GM21390 (cell line): Measurements from ENCODE around the gene FIBCD1.

Experiments used
- ATAC-seq: cut with Tn5 transposase; IDR thresholded peaks from one replicate; pipeline ENCODE4 v1.9.1; 2021; ENCODE audit not compliant: unreplicated experiment

The FIBCD1 gene

DNA sequence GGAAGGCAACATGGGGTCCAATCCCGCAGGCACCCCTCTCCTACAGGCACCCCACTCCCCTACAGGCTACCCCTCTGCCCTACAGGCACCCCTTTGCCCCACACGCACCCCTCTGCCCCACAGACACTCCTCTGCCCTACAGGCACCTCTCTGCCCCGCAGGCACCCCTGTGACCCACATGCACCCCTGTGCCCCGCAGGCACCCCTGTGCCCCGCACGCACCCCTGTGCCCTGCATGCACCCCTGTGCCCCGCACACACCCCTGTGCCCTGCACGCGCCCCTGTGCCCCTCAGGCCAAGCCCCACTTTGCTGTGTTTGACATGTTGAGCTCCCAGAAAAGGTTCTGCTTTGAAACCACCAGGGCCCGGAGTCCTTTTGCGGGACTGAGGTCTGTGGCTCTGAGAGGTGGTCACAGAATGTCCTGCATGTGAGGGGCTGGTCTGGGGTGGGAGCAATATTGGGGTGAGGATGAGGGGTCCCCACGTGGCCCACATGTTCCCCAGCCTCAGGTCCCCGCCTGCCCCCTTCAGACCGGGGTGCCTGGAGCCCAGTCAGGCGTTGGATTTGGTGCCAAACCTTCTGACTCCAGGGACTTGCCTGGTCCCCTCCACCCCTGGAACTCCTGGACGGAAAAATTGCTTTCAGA lies 41.8 kb downstream of the FIBCD1 start:
- no peak for ATAC-seq

DNA sequence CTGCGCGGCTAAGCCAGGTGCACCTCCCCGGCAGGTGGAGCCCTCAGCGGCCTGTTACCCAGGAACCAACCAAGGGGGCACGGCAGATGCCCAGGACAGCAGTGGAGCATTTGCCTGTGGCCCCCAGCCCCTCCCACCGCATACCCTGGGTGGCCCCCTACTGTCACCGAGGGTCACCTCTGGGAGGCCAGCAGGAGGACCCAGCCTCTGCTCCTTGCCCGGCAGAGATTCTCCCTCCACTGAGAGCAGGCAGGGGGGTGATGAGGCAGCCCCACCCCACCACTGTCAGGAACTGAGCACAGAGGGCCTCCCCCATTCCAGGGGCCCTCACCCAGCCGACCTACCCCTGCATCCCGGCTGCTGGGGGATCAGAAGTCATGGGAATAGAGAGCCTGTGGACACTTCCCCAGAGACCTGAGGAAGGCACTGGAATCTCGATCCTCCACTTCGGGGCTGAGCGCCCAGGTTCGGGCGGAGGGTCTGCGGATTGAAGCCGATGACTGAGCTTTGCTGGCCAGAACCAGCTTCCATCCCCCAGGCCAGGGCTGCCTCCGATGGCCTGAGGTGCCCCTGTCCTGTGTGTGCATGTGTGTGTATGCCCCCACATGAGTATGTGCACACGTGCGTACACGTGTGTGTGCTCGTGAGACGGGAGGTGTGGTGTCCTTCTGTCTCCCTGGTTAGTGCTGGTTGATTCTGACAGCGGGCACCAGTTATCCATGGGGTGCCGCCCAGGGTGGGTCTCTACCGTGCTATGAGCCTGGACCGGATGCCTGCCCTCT lies 42.6 kb downstream of the FIBCD1 start, which contains the start of gene QRFP:
Gene QRFP (minus strand): TSS at position 580 of the 782 bp plus-strand sequence. CDS start 2,974 bp downstream, outside the sequence.
- no peak for ATAC-seq

DNA sequence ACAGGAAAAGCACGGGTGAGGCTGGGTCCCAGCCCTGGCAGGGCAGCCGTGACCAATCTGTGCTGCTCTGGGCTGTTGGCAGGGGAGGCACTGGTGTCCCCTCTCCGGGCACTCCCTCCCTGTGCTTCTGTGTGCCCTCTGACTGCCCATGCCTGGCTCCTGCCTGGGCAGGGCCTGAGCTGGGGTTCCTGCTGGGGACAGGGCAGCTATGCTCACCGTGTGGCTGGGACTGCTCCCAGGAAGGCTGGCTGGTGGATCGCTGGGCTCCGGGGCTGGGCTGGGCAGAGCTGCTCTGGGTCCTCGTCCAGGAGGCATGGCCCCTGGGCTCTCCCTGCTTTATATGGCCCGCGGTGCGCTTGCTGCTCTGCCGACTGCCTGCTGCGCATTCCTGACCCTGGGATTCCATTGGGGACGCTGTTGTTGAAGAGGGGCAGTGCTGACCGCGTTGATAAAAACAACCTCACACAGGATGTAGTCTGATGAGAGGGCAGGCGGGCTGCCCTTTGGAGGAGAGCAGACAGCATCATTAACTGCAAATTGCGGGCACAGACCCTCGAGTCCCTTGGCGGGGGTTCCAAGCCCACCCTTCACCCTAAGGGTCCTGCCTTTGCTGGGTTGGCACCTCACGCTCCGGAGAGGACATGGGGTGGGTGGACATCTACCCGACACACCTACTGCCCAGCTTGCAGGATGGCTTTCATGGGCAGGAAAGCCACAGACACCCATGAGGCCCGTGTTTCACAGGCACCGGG lies 43.4 kb downstream of the FIBCD1 start:
- ATAC-seq = no peak

DNA sequence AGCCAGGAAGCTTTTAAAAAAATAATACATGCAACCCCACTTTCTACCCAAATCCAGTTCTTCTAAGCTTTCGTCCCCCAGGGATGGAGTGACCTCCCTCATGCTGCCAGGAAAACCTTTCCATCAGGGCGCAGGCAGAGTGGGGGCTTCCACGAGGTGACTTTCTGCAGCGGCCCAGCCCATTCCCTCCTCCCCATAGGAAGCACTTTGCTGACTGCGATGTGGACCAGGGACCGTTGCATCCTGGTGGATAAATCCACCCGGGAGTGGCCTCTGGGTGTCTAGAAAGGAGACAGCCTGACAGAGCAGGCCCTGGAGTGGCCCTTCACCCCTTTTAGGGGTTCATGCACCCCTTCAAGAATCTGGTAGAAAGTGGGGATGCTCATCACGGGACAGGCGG lies 44.0 kb downstream of the FIBCD1 start:
- no peak for ATAC-seq

DNA sequence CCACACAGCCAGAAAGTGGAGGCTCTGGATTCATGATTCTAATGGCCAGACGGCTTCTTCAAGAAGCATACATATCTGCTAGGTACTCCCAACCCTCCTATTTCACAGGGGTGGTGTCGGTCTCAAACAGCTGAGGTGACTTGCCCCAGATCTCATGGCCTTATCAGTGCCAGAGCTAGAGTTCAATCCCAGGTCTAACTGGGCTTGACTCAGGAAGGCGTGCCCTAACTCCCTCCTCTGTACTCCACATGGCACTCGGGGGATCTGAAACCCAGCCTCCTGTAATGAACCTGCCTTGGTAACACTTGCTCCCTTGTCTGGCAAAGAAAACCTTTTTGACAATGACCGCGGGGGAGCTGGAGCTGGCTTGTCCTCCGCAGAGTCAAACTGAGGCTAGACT lies 44.5 kb downstream of the FIBCD1 start:
- no peak for ATAC-seq

DNA sequence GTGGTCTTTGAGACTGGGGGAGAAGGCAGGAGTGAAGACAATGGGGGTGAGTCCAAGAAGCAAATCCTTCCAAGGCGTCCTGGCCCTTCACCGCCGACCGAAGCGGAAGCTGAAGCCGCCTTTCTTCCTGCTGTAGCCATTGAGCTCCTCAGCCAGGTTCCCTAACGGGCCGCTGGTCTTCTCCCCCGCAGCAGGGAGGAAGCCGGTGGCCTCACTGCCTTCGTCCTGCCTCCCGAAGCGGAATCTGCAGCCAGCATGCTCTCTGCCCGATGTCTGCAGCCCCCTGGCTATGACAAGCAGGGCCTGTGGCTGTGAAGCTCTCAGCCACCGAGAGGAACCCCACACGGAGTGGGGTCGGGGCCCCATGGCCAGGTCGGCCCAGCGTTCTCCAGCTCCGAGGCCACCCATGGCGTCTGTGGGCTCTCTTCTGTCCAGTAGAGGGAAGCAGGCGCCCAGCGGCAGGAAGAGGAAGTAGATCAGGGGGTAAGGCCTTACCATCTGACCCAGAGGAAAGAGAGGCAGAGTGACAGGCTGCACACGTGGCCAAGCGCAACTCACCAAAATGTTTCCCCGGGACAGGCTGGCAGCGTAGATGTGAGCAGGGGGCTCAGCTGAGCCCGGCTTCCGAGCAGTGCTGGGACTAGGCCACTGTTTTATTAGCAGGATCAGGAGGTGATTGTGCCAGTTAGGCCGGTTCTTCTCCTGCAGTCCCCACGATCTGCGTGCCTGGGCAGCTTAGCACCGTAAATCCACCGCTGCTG lies 45.5 kb downstream of the FIBCD1 start:
- ATAC-seq = no peak

DNA sequence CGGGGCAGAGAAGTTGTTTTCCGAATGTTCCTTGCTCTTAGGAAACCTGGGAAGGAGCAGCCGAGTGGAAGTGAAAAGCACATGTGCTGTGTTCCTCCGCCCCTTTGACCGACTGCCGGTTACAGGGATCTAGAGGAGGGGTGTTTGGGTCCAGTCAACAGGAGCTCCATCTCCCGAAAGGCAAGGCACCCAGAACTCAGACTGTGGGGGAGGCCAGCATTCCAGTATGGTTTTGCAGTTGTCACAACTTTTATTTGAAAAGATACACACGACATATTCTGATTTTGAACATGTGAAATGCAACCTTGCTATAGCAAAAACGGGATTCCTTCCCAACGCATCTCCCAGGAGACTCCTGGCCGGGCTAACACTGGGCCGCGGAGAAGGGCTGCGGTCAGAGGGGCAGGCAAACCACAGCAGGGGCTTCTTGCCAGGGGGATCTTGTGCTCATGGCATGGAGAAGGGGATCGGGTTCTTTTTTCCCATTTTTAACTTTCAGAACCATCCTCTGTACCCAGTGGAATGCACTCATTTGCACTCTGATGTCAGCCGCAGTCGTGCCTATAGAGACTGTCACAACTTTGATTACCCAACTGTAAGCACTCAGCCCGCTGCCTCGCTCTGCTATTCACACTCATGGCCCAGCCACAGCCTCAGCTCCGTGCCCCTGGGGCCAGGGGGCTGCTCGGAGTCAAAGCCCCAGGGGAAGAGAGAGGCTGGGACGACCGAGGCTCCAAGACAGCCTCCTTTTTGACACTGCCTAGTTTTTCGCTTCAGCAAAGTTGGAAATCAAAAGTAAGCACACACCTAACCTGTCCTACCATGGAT lies 46.4 kb downstream of the FIBCD1 start:
- no peak for ATAC-seq

DNA sequence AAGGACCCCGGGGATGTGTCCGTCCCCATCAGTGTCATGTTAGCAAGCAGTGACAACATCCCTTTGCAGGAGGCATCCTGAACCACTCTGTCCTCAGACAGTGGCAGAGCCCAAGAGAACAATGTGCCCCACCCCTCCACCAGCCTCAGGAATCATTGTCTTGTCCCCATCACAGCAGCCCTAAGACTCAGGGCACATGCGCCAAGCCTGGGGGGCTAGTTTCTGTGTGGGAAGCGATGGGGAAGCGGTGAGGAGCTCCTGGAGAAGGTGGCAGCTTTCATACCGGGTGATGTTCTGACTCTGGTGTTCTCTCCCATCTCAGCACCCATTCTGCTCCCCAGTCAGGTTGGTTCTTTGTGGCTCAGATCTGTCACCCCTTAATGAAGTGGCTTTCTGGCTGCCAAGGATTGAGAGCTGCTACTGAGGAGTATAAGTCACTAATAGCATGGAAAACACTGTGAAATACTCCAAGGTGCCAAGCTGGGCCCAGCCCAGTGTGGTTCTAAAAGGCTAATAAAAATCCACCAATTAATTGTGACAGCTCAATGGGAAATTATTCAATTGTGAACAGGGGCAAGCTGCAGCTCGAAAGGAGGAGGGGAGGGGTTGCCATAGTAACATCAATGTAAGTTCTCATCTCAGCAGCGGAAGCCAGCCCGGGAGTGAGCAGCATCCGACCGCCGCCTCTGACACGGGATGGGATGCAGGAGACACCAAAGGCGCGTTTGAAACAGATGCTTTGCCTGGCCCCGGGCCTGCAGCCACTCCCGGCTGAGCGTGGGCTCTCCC lies 47.2 kb downstream of the FIBCD1 start:
- ATAC-seq = no peak

DNA sequence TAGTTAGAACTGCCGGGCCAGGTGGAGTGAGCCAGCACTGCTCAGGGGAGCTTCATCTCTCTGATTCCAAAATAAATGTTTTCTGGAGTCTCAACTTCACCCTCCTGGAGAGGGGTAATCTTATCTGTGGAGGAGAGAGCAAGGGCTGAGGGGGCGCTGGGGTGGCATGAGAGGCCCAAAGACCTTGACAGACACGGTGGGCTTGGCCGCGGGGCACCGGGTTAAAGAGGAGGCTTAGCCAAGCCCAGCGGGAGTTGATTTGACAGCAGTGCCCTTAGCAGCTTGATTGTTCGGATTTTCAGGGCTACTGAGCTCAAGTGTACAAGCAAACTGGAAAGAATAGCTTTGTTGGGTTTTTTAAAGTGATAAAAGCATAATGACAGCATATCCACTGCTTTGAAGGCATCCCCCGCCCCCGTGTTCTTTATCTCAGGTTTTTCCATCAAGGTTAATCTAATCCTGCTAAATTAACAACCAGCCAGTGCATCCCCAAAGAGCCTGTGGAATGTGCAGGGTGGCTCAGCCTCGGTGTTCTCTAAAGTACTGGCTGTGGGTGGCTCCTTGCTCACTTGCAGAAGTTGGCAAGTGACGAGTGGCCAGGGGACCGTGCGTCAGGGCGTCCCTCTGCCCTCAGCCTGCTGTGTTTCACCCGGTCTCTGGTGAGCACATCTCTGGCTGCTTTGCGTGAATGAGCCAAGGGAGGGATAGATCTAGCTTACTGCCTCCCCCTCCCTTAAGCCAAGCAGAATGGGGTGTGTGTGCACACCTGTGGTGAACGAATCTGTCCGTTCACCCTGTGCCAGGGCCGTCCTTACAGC lies 48.0 kb downstream of the FIBCD1 start:
- no peak for ATAC-seq

DNA sequence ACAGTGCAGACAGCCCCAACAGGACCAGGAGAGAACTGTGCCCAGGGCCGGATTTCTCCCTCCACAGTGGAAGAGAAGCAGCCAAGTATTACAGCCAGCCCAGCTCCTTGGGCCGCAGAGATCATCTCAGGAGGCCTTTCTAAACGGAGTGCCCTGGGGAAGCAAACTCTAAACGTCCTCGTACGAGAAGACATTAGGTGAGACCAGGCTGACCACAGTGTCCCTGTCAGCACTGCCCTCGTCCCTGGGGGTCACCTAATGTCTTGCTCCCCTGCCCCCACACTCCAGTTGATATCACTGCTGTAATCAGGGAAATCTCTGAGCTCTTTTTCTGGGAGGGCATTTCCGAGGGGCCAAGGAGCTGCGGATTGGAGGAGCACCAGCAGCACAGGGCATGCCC lies 48.9 kb downstream of the FIBCD1 start:
- no peak for ATAC-seq

DNA sequence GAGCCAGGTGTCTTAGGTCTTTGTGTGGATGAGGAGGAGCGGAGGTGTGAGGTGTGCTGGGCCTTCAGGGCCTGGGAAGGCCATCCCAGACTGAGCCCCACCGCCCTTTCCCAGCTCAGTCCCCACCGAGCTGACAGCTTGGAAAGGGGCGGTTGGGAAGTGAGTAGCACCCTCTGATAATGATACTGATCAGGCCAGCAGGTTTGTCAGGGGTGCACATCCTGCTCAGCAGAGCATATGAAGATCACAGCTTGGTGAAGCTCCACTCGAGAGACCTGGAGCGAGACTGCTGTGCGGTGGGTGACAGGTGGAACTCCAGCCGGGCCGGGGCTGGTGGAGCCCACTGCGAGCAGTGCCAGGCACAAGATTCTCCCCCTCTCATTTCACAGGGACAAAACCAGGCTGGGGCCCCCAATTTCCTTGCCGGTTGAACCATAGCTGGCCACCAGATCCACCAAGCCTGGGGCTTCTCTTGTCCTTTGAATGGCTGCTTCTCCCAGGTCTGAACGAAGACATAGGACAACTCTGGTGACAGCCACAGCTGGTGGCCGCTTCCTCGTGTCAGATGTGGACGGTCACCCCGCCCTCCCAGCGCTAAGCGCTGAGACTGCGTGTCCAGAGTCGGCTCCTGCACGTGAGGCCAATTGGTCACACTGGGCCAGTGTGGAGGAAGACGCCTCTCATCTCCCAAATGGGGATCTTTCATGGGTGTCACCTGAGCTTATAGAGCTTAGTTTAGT lies 50.7 kb downstream of the FIBCD1 start:
- ATAC-seq = no peak

DNA sequence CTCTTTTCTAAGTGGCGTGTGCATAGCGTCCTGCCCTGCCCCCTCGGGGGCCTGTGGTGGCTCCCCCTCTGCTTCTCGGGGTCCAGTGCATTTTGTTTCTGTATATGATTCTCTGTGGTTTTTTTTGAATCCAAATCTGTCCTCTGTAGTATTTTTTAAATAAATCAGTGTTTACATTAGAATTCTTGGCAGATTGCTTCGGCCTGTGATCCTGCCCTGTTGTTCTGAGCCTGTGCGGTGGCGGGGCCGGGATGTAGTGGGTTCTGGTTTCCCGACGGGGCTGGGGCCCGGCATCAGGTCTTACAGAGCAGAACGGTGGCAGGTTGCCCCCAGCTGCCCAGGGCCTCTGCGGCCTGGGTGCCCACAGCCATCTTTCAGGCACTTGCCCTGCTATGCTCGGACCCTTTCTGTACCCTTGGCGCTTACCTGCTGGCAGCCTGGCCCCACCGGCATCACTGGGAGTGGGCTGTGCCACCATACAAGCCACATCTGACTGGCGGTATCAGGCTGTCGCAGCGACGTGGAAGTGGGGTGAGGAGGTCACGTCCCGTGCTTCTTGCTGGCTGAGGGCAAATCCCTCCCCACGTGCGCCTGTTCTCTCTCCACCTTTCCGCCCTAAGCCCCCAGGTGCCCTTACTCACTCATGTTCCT lies 51.4 kb downstream of the FIBCD1 start:
- no peak for ATAC-seq

DNA sequence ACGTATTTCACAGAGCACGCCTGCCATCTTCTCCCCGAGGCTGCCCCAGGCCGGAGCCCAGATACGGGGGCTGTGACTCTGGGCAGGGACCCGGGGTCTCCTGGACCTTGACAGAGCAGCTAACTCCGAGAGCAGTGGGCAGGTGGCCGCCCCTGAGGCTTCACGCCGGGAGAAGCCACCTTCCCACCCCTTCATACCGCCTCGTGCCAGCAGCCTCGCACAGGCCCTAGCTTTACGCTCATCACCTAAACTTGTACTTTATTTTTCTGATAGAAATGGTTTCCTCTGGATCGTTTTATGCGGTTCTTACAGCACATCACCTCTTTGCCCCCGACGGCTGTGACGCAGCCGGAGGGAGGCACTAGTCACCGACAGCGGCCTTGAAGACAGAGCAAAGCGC lies 52.1 kb downstream of the FIBCD1 start:
- no peak for ATAC-seq

DNA sequence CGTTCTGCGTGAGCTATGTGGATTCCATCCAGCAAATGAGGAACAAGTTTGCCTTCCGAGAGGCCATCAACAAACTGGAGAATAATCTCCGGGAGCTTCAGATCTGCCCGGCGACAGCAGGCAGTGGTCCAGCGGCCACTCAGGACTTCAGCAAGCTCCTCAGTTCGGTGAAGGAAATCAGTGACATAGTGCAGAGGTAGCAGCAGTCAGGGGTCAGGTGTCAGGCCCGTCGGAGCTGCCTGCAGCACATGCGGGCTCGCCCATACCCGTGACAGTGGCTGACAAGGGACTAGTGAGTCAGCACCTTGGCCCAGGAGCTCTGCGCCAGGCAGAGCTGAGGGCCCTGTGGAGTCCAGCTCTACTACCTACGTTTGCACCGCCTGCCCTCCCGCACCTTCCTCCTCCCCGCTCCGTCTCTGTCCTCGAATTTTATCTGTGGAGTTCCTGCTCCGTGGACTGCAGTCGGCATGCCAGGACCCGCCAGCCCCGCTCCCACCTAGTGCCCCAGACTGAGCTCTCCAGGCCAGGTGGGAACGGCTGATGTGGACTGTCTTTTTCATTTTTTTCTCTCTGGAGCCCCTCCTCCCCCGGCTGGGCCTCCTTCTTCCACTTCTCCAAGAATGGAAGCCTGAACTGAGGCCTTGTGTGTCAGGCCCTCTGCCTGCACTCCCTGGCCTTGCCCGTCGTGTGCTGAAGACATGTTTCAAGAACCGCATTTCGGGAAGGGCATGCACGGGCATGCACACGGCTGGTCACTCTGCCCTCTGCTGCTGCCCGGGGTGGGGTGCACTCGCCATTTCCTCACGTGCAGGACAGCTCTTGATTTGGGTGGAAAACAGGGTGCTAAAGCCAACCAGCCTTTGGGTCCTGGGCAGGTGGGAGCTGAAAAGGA lies 53.3 kb downstream of the FIBCD1 start:
- ATAC-seq = no peak

DNA sequence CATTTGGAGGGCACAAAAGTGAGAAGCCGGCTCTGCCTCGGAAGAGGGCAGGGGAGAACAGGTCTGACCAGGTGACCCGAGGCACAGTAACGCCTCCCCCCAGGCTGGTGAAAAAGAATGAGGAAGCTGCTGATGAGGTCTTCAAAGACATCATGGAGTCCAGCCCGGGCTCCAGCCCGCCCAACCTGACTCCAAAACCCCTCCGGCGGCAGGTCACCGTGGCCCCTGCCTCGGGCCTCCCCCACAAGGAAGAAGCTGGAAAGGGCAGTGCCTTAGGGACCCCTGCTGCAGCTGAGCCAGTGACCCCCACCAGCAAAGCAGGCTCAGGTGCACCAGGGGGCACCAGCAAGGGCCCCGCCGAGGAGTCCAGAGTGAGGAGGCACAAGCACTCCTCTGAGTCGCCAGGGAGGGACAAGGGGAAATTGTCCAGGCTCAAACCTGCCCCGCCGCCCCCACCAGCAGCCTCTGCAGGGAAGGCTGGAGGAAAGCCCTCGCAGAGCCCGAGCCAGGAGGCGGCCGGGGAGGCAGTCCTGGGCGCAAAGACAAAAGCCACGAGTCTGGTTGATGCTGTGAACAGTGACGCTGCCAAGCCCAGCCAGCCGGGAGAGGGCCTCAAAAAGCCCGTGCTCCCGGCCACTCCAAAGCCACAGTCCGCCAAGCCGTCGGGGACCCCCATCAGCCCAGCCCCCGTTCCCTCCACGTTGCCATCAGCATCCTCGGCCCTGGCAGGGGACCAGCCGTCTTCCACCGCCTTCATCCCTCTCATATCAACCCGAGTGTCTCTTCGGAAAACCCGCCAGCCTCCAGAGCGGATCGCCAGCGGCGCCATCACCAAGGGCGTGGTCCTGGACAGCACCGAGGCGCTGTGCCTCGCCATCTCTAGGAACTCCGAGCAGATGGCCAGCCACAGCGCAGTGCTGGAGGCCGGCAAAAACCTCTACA lies 54.2 kb downstream of the FIBCD1 start:
- no peak for ATAC-seq
